Measurements from ENCODE around the gene MRPL58.

The MRPL58 gene

DNA sequence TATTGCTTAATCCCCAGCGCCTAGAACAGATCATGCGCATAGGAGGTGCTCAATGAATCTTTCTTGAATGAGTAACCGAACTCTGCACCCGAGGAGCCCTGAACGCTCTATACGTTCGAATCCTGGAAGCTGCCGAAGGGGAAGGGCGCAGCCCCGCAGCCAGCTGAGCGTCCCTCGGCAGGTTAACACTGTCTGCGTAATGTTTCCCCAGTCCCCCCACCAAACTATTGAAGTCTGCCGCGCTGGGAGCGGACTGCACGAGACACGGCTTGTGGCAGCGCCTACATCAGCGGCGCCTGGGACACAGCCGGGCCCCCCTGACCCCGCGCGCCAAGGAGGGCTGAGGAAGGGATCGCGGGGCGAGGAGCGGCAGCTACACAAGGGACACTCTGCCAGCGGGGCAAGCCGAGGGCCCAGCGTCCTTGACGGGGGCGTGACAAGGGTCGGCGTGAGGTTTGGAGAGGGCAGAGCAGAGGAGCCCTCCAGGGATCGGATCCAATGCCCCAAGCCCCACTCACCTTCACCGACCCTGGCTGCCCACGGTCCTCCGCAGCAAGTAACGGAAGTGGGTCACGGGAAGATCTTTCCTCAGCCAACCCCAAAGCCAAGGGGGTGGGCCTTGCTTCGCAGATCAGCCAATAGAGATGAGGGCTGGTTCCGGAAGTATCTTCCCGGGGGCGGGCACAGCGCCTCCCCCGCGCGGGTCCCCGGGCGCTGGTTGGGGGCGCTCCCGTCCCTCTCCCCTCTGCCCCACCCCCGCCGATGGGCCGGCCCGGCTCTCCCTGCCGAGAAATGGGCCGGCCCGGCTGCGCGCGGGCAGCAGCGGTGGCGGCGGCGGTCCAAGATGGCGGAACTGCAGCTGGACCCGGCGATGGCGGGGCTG, 34.2 kb downstream of the MRPL58 start, which contains the start of the genes ATP5PD and KCTD2:
TSS of gene ATP5PD (minus strand) at position 563 of the 883 bp plus-strand sequence. CDS start 4,319 bp downstream, outside the sequence.
TSS of gene KCTD2 (plus strand) at position 819 of the 883 bp plus-strand sequence. CDS start at position 845, 26 bp downstream.
- peak; percentile 81 for DNase-seq (ENCODE audit: low read depth)

DNA sequence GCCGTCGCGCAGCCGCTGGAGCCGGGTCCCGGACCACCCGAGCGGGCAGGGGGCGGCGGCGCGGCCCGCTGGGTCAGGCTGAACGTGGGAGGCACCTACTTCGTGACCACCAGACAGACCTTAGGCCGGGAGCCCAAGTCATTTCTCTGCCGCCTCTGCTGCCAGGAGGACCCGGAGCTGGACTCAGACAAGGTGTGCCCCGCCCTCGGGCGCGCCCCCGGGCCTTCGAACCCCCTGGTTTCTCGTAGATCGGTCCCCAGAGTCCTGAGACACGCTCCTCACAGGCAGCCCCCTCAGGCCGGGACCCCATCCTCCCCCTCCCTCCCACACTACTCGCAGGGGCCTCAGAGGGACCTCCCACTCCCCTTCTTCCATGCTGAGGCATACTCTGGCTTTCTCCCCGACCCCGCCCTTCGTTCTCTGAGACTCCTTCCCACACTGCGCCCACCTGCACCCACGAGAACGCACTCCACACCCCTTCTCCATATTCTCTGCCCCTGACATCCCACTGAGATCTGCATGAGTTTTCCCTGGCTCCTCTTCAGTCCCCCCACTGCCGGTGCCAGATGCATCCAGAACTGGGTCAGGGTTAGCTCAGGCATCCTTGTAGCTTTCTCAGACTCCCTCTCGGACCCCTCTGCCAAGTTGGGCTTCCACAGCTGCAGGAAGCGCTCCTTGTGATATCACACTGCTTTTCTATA, 35.1 kb downstream of the MRPL58 start:
- no peak for DNase-seq (ENCODE audit: low read depth)

DNA sequence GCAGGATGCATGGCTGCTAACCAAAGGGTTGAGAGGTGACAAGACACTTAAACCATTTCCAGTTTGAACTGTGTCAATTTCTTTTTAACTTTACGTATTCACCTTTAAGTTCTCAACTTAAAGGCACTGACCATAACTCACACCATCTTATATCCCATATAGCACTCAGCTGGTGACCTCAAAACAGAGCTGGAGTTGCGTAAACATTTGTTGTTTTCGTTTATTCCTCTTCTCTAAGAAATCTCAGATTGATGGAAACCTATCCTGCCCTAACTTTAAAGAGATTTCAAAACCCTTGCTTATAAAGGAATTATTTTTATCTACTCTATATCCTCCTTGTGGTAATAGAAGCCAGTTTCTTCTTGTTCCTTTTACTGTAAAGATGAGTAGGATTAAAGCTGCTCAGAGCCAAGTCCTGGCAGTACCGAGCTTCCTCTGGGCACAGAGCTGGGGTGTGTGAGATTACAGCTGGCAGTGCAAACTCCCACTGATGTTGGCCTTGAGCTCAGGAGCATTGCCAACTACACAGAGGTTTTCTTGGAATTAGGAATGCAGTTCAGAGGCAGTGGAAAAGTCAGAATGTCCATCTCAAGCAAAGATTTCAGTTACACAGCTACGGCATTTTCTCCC, 35.9 kb downstream of the MRPL58 start:
- DNase-seq (ENCODE audit: low read depth), result no peak

DNA sequence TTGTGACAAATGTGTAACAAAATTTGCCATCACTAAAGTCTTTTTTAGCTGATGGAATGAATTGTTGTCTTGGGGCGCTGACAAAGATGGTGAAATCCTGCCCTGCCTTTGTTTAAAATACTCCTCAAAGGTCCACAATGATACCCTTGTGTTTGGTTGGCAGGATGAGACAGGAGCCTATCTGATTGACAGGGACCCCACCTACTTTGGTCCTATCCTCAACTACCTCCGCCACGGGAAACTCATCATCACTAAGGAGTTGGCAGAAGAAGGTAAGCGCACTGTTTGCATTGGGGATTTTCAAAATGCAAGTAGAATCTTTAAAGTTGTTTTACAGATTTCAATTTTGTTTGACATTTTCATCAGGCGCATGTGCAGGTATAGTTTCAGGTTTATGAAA, 36.6 kb downstream of the MRPL58 start:
- no peak for DNase-seq (ENCODE audit: low read depth)

DNA sequence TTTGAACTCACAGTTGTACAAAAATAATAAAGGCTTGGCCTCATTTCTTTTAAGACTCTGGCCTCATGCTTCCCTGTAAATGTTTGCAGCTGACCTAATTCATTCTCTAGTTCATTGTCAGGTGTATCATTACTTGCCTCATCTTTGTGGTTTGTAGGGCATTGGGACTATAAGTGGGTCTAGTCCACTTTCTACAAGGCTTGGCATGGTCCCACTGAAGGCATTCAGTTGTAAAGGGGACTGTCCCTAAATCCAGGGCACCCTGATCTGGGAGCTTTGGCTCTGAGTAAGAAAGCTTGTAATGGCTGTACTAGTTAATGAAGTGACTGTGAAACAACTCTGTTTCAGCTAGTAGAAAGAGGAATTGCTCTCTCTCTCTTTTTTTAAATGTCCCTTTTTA, 37.2 kb downstream of the MRPL58 start:
- DNase-seq (ENCODE audit: low read depth), result no peak

DNA sequence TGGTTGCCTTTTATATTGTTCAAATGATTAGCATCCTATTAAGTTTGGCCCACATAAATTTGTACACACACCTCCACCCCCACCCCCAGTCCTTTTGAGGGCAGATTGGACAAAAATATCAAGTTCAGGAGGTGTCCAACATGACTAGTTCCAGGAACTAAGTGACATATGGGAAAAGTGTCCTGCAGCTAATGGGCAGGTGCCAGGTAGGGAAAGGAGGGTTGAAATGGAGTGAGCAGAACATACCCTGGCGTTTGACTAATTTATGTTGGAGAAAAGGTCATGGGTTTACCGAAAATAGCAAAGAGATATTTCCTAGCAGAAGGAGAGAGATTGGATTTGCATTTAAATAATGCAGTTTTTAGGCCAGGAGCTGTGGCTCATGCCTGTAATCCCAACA, 39.5 kb downstream of the MRPL58 start:
- DNase-seq (ENCODE audit: low read depth), result no peak

DNA sequence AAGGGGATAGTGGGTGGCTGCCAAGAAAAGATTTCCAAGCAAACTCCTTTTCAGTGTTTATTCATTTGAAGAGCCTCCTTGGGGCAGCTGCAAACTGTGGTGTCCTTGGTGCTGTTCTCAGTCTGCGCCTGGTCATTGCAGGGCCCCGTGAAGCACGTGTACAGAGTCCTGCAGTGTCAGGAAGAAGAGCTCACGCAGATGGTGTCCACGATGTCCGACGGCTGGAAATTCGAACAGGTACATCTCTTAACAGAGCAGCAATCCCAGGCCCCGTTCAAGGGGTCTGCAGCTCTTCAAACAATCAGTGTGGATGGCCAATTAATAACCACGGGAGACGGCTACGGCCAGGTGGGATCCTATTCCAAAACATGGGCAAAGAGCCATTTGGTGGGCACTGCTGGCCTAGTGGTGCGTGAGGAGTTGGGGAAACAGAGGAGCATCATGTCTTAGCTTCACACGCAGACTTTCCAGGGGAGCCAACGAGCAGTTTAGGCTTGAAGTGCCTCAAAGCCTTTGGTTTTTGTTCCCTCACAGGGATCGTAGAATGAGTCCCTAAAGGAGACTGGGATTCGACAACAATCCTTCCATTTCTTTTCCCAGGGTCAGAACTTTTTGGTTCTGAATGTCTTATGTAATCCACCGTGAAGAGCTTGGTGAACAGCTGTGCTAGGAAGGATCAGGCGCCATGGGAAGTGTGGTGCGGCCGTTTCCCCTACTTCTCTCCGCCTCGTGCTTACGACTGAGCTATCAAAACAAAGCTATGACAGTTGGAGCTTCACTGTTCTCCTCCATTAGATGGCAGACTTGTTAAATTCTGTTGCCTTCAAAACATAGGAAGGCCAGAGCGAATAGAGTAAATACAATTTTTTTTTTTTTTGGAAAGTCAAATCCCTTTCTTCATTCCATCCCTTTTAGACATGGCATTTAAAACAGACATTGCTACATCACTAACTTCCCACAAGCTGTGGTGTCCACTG, 47.2 kb downstream of the MRPL58 start:
- DNase-seq (ENCODE audit: low read depth), result no peak

DNA sequence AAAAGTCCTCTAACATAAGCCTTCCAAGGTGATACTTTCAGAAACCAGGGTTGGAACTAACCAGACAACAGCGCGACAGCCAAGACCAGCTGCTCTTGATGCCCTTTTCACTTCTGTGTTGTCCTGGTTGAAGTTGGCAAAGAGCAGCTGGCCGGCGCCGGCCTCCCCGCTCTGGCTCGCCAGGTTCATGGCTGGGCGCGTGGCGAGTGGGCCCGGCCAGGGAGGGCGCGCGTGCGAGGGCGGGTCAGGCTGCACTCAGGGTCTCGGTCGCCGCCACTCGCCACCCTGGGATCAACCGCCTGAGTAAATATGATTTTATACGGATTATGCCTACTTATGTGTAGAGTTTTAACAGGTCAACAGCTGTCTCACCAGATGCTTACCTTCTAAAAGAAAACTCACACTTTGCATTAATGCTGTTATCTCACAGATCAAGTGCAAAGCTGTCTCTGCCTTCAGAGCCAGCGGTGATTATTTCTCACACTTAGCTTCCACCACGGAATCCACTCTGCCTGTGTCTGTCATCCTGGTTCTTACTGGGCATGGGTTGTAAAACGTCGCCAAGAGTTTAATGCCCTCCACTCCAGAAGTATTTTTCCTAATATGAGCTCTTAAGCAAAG, 48.1 kb downstream of the MRPL58 start:
- no peak for DNase-seq (ENCODE audit: low read depth)

DNA sequence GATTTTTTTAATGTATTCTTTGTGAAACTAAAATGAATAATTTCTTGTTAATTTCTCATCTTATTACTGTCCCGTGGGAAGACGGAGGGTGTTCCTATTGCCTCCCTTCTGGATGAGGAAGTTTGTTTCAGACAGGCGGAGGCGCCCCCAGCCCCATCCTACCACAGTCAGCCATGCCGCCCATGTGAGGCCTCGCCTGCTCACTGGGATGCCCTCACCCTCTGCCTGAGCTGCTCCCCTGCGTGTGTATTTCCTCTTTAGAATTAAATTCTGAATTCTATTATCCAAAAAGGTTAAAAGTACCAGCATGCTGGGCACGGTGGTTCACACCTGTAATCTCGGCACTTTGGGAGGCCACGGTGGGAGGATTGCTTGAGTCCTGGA, 48.6 kb downstream of the MRPL58 start:
- no peak for DNase-seq (ENCODE audit: low read depth)

DNA sequence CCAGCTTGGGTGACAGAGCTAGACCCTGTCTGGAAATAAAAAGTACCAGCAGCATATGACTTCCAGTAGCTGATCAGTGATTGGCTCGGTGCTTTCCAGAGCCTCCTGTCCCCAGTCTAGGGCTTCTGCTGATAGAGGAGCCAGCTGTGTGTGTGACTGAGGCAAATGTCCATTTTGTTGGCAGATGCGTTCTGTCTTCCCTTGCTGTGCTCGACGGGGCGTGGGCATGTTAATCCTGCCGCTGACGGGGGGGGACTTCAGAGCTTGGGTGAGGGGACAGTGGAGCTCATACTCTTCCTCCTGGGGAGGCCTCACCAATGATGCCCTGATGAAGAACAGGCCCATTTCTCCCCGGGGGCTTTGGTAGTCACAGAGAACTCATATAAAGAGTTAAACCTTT, 49.1 kb downstream of the MRPL58 start:
- DNase-seq (ENCODE audit: low read depth), result no peak

DNA sequence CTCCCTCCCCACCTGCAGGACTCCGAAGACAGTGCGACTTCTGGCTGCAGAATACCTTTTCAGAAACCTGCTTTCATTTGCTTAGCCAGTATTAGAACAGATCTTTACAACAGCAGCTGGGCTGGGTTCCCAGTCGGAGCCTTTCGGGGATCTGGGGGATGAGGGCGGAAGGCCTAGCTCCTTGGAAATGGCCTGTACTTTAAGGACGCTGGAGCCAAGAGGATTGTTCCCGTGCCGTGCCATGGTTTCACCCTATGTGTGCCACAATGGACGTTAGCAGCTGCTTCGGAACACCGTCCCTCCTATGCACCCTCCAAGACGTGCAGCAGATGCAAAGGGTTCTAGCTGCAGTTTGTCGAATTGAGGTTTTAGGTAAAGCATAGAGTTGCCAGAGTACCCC, 50.7 kb downstream of the MRPL58 start:
- DNase-seq (ENCODE audit: low read depth), result no peak

DNA sequence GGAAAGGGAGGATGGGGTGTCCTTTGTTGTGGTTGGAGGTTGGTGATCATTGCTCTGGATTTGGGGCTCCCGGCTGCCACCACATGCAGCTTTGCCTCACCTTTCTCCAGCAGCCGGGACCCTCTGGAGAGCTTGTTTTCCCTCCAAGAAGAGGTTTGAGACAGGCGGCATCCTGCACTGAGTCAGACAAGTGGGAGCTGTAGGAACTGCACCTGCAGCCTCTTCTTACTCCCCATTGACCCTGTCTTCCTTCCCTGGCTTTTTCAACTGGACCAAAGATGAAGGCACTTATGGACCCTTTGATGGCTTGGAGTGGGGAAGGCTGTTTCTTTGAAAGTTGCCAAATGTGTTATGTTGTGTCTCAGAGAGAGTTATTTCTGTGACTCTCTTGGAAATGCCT, 51.2 kb downstream of the MRPL58 start:
- DNase-seq (ENCODE audit: low read depth), result no peak

DNA sequence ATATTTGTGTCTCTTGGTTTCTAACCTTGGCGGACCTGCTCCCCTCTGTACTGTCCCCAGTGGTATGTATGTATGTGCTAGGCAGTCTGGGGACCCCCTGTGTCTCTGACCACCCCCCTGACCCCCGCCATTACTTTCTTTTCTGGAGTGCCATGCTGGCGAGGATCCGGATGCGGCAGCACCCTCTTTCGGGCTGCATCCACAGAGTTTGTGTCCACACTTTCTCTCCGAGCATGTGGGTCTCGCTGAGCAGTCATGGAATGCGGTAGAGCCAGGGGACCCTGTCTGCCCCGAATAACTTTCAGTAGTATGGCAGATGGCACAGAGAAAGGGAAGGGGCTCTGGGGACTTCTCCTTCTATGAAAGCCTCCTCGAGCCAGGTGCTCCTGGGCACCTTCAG, 51.6 kb downstream of the MRPL58 start:
- DNase-seq (ENCODE audit: low read depth), result no peak

DNA sequence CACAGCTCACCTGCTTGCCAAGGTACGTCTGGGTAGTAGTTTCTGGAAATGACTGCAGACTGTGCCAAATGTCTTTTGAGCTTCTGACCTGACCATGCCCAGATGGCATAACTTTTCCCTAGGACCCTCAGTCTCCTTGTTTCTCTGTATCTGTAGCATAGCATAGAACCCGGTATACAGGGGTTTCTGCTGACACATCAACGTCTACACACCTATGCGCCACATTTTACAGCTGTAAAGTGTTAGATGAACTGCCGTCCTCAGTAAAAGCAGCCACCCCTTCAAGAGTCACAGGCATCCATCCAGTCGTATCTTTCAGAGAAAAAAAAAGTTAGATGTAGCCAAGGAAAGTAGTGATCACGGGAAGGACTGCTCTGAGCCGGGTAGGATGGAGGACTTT, 52.0 kb downstream of the MRPL58 start:
- DNase-seq (ENCODE audit: low read depth), result no peak

DNA sequence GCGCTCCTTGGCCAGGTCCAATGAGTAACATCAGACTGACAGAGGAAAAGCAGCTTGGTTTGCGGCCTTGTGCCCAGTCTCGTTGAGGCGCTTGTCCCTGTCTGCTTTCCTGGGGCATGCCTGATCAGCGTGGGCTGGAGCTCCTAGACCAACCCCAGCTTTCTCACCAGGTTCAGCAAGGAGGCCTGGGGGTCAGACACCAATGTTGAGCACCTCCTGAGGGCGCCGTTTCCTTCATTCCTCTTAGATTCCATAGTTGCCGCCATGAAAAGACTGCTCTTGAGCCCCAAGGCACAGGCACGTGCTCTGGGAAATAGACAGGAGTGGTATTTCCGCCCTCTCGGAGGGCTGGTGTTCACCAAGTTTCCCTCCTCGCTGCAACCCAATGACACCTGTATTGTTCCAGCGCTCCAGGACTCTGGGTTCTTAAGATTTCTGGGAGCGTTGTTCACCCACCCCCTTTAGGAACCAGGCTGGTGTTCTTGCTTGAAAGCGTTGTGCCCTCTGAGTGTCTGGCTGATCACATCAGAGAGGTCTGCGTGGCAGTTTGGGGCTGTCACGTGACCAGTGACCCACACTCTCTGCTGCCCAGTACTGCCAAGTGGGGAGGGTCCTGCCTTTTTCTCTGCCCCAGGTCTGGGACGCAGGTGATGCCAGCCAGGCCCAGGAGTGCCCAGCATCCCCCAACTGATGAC, 52.5 kb downstream of the MRPL58 start:
- no peak for DNase-seq (ENCODE audit: low read depth)

DNA sequence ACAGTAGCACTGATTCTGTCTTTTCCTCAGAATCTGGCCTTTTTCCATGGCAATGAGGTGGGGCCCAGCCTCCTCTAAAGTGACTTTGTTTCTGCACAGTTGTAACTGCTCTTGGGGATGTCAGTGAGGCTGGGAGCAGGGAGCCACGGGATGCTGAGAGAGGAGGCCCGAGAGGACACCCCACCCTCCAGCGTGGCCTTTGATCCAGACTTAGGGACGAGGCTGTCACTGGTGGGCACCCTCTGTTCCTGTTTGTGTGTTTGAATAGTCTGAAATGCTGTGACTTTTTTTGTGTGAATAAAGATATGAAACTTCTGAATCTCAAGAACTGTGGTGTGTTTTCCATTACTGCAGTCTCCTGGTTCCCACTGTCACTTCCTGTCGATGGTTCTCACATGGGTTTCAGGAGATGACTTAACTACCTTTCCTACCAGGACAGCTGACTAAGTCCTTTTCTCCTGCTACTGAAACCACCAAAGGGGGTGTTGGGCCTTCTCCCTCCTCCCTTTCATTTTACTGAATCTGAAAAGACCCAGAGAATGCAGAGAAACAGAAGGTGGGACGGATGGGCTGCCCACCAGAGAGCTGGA, 53.2 kb downstream of the MRPL58 start:
- no peak for DNase-seq (ENCODE audit: low read depth)

DNA sequence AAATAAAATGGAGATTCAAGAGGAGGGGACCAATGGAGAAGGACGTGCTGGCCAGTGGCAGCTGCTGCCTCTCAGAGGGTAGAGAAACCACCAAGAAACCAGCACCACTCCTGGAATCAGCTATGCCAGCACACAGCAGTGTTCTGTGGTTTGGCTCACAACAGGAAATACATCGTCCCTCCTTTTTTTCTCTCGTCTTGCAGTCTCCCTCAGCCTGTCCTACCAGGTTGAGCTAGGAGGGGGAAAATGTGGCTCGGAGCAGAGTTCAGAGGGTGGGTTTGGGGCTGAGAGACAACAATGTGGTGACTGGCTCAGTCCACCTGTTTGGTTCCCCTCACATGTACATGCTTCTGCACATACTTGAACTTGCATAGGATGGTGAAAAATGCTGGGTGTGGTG, 55.4 kb downstream of the MRPL58 start:
- no peak for DNase-seq (ENCODE audit: low read depth)

DNA sequence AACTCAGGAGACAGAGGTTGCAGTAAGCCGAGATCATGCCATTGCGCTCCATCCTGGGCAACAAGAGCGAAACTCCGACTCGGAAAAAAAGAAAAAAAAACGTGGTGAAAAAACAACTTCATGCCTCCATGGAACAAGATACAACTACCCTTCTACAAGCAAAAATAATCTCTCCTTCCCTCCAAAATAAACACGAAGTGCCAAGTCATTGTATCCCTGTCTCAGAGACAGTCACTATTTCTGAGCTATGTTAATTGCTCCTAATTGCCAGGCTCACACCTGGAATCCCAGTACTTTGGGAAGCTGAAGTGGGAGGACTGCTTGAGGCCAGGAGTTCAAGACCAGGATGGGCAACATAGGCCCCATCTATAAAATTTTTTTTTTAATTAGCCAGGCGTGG, 56.3 kb downstream of the MRPL58 start:
- no peak for DNase-seq (ENCODE audit: low read depth)

DNA sequence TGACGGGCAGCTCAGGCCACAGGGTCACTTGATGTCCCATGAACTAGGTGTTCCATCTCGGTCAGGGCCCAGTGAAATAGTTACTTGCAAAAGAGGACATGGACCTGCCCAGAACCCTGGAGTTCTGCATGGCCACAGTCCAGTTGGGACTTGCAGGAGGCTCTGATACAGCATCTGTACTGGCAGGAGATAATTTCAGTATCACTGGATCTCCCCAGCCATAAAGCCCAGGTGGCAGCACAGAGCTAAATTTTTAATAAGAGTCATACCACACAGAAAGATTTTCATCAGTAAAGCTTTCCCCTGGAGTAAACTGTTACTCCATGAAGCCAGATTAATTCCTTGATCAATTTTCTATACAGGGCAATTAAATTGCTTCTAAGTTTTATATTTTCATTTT, 57.3 kb downstream of the MRPL58 start:
- DNase-seq (ENCODE audit: low read depth), result no peak

Data from HS-27A (cell line).